Activated CD8-positive, alpha-beta memory T cell treated with anti-CD3 and anti-CD28 coated beads for 1 hour (primary cell): Measurements from ENCODE around the gene ZC3H12A.
A peak's percentile ranks its signal among the peaks of the same experiment; 100 is the strongest.

Source experiments
- DNase-seq, 2 donors: peaks; one replicate each; pipeline ENCODE4 v3.0.0-alpha.2; 2020; ENCODE audit warnings: low read depth in 1 of 2; ENCODE audit errors: extremely low read depth in 1 of 2

ZC3H12A gene

GRCh38 chr1:37453647-37454046, 20.7 kb upstream of the ZC3H12A start:
- no peak for DNase-seq

DNA sequence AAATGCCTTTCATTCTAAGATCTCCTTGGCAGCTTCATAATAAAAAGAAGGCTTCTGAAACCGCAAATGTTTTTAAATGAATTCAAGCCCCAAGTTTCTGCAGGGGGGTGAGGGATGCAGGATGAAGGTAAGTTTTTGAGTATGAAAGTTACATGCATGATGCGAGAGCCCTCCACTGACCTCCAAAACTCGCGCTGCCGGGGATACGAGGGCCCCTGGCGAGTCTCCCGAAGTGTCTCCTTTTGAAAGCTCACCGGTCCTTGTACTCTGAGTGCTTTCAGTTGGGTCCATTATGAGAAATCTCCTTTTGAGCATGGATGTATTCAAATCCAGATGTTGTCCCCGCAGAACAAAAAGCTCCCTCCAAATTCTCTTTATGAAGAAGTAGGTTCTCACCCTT, 18.9 kb upstream of the ZC3H12A start:
- no peak for DNase-seq

DNA sequence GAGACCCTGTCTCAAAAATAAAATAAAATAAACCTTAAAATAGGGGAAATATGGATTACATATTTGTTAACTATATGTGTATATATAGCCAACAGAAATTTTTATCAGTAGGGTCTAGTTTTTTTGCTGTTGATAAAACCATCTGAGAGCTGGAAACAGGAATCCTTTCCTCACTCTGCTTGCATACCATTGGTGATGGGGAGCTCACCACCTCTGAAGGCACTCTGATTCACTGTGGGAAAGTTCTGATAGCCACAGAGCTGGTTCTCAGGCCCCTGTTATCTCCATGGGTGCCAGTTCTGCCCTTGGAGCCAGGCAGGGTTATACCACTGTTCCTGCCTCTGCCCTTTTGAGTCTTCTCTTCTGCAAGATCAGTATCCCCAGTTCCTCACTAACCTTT, 17.8 kb upstream of the ZC3H12A start:
- DNase-seq: no peak

- no peak for DNase-seq
These were observed 15.8 kb upstream of the ZC3H12A start for GRCh38 chr1:37458551-37458950.

- no peak for DNase-seq
These were observed 12.5 kb upstream of the ZC3H12A start for GRCh38 chr1:37461698-37462436.

DNA sequence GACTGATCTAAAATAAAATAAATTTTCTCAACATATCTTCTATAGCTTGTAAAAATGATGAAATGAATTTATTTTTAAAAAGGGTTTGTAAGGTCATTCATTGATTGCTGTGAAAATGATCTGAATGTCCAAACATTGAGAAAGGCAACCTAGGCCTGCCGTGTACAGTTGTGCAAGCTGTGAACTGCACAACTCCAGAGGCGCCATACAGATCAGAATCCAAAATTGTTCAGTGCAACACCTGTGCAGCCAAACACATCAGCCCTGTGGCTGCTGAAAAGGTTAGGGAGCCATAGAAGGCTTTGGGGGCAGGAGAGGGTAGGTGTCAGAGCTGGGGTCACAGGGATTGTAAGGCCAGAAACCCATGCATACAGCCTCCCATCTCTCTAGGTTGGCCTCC, 9.9 kb upstream of the ZC3H12A start:
- no peak for DNase-seq

DNA sequence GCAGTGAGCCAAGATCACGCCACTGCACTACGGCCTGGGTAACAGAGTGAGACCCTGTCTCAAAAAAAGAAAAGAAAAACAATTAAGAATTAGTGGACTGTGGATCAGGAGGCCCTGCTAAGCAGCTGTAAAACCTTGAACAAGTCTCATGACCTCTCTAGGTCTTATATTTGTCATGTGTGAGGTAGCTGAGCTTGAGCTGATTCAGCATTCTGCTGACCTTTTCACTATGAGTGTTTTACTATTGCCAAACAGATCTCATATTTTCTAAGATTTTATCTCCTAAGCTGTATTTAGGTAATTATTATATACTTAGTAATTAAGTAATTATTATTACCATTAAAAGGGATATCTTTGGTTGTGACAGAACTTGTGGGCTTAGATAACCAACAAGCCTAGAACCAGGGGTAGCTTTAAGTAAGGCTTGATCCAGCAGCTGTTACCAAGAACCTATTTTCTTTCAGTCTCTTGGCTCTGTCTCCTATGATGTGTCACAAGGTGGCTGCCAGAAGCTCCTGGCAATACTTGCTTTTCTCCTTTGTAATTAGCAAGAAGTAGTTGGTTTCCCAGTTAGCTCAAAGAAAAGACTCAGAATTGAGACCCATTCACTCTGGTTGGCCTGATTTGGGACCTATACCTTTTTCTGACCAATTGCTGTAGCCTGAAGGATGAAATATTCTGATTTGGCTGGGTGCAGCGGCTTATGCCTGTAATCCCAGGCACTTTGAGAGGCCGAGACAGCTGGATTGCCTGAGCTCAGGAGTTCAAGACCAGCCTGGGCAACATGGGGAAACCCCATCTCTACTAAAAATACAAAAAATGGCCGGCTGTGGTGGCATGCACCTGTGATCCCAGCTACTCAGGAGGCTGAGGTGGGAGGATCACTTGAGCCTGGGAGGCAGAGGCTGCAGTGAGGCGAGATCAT, 8.5 kb upstream of the ZC3H12A start:
- no peak for DNase-seq

DNA sequence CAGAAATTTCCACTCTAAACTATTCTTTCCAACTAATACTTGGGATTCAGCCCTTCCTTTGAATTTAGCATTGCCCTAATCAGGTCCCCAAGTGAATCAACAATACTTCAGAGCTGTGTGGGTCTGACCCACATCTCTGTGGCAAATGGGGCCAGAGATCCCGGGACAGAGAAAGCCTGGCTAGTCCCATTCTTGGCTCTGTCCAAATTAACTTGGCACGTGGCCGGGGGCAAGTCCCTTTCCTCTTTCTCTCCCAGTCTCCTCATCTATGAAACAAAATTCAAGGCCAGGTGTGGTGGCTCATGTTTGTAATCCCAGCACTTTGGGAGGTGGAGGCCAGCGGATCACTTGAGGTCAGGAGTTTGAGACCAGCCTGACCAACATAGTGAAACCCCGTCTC, 6.3 kb upstream of the ZC3H12A start:
- DNase-seq: no peak

- DNase-seq: no peak
These were observed 5.0 kb upstream of the ZC3H12A start for GRCh38 chr1:37469386-37469785.

GRCh38 chr1:37471345-37472231, 2.8 kb upstream of the ZC3H12A start:
- no peak for DNase-seq

DNA sequence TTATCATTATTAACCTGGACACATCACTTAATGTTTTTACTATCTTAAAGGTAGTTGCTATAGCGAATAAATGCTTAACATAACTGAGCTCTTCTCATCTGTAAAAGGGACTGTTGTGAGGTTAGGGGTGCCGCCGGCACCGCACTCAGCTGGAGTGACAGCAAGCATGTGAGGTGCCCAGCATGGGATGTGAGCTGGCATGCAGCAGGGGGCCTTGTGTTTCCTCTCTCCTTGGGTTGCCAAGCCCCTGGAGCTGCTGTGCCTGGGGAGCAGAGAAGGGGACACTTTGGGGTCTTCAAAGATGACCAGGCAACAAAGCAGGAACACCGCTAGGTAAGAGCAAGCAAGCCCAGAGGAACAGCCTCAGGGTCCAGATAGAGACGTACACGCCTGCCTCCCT, 2.1 kb upstream of the ZC3H12A start:
- no peak for DNase-seq

DNA sequence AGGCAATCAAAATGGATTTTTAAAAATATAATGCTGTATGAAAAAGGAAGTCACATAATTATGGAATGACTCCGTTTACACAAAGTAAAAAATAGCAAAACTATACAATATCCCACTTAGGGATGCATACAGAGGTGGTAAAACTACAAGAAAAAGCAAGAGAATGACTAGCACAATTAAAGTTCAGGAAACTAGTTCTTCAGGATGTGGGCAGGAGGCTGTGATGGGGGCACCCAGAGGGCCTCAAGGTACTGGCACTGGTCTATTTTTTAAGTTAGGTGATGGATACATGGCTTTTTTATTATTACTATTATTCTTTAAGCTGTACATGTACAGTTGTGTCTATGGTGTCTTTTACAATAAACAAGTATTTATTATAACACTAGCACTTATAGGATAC, 1.4 kb upstream of the ZC3H12A start:
- DNase-seq: no peak

DNA sequence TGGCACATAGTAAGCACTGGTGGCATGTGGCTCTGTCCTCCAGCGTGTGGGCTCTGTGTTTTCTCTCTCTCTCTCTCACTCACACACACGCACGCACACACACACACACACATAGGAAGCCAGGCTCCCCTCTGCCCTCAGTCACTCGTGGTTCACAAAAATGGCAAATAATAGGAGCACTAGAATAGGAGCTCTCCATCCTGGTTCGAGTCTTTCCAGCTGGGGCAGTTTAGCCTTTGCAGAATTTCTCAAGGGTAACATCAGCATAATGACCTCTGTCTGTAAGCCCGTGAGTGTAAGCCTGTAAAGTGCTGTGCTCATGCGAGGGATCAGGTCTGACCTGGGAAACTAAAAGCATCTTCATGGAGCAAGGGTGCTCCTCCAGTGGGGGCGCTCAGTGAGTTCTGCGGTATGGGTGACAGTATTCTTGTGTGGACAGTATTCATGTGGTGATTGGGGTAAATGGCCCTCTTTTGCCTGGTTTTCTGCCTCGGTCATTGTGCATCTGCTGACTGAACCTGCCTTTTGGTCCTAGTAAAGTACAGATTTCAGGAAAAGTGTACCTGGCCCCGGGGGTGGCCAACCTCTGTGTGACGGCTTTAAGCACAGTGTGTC, 842 bp upstream of the ZC3H12A start:
- DNase-seq: no peak

- no peak for DNase-seq
These were observed 458 bp downstream of the ZC3H12A start for GRCh38 chr1:37474697-37475379.

- no peak for DNase-seq
These were observed 1.2 kb downstream of the ZC3H12A start for GRCh38 chr1:37475380-37476086.

DNA sequence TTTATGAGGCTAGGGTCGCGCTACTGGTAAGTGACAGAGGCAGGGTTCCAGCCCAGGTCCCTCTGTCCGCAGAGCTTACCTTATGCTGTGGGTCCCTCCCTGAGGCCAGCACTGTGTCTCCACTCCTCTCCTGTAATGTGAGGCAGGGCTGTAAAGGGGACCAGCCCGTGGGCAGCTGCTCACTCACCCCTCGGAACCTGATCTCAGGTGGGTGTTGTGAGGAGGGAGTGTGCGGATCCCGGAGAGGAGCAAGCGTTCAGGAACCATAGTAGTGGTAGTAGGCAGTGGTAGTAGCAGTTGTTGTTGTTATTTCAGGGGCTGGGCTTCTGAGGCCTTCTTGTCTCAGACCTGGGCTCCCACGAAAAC, 1.7 kb downstream of the ZC3H12A start:
- no peak for DNase-seq

DNA sequence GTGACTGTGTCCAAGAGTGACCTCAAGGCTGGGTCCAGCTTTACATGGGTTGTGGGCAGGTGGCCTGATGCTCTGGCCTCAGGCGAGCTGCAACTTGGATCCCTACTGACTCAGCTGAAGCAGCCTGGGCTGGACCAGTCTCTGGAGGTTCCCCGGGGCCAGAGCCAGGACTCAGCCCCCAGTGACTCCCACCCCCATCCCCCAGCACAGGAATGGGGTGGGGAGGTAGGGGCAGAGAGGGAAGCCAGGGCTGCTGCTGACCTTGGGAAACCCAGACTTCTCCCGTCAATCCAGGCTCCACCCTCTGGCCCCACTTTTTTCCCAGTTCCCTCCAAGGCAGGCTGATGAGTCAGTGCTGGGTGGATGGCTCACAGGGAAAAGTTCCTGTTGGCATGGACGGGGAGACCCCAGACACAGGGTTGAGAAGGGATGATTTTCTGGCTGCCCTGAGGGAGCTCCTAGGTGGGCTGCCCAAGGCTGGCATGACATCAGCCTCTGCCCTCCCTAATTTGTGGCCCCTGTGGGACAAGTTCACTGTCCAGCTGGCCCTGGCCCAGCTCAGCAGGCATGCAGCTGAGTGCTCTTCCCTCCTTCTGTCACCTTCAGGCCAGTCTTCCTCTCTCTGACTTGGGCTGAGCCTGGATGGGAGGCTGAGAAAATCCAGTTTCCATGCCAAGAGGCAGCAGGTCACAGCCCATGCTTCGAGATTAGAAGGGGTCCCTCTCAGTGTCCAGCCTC, 2.2 kb downstream of the ZC3H12A start:
- DNase-seq: no peak

DNA sequence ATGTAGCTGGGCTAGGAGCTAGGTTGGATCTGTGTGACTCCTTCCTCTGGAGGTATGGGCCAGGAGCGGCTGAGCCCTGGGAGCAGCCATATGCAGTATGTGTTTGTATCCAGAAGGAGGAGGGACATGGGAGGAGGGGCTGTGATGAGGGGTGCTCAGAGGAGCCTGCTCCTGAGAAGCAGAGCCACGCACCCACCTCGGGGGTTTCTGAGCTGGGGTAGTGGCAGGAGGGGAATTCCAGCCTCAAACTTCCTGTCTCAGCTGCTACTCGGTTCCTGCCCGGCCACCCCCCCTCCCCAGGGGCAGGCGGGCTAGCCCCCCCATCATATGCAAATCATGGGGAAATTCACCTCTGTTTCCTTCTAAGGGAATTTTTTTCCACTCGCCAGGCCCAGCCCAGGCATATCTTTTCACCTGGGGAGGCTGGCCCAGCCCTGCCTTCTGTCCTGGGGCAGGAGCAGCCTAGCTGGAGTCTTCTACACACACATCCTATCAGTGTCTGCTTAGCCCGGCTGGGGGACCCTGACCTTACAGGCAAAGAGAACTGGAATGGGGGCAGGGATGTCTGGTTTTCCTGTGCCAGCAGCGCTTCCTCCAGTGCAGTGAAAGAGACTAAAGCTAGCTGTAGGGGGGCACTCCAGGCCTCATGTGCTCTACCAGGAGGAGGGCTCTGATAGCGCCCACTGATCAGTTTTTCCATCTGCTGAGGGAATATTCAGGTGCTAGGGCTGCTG, 3.0 kb downstream of the ZC3H12A start:
- peak; percentile 67 to 68 for DNase-seq
